ENCODE results near the gene RASGEF1C.

DNA sequence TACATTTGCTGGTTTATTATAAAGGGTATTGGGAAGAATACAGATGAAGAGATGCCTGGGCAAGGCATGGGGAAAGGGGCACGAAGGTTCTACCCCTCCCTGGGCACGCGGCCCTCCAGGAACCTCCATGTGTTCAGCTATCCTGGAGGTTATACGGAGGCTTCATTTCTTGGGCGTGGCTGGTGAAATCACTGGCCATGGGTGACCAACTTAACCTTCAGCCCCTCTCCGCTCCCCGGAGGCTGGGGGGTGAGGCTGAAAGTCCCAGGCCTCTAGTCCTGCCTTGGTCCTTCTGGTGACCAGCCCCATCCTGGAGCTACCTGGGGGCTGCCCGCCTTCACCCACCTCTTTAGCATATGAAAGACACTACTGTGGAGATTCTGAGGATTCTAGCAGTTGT is 120.5 kb downstream of the RASGEF1C start:
- TF ChIP-seq, protein P1, sequence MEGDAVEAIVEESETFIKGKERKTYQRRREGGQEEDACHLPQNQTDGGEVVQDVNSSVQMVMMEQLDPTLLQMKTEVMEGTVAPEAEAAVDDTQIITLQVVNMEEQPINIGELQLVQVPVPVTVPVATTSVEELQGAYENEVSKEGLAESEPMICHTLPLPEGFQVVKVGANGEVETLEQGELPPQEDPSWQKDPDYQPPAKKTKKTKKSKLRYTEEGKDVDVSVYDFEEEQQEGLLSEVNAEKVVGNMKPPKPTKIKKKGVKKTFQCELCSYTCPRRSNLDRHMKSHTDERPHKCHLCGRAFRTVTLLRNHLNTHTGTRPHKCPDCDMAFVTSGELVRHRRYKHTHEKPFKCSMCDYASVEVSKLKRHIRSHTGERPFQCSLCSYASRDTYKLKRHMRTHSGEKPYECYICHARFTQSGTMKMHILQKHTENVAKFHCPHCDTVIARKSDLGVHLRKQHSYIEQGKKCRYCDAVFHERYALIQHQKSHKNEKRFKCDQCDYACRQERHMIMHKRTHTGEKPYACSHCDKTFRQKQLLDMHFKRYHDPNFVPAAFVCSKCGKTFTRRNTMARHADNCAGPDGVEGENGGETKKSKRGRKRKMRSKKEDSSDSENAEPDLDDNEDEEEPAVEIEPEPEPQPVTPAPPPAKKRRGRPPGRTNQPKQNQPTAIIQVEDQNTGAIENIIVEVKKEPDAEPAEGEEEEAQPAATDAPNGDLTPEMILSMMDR (IDR thresholded peaks at IDR 0.05): no peak
- TF ChIP-seq POLR2A (IDR thresholded peaks at IDR 0.05) (no peak), POLR2AphosphoS5 (IDR thresholded peaks at IDR 0.05) (no peak)
